Measurements from ENCODE around the gene KLHL6. TPM values are rescaled to one million over a fixed set of nuclear protein-coding genes. Genes with fewer than 3 reads are reported as not detected.

Gene KLHL6
- total and polyA plus RNA-seq, 2 of the 8 experiments (the other 6 are each of a cell fraction or from before 2014, with no cell fraction given): 0.05 TPM; not detected in 1

GRCh38 chr3:183539811-183540210 lies 15.7 kb downstream of the KLHL6 start (continued):
- TF ChIP-seq RXRA (IDR thresholded peaks at IDR 0.05; ENCODE audit: insufficient read depth, low read depth, low read length) (no peak), YY1 (IDR thresholded peaks at IDR 0.05; ENCODE audit: low read depth, low read length) (no peak), NANOG (IDR thresholded peaks at IDR 0.05; ENCODE audit: insufficient read depth, low read depth, low read length, poor library complexity, severe bottlenecking) (no peak)
